Calu3 (cell line): Measurements from ENCODE around the gene KDM8. TPM values are rescaled to one million over a fixed set of nuclear protein-coding genes. Genes with fewer than 3 reads are reported as not detected.

Experiments used
- BruUV-seq: library from RNA; stranded (reverse); fragments of 400-500 nt; replicated peaks from 2 replicates; lab custom pipeline; 2021; lab: Mats Ljungman, UMichigan
- CTCF ChIA-PET: fragments of 300-600 bp; sonication (Branson Sonifier 250); formaldehyde crosslinking; loops from one replicate; lab custom pipeline; 2022; ENCODE audit warnings: antibody characterized with exemption; lab: Charles Lee
- DNase-seq: peaks from one replicate; pipeline ENCODE4 v3.0.0; 2022
- H3K27ac Mint-ChIP-seq: one replicate; pipeline ENCODE4 v1.8.0; 2022; ENCODE audit warnings: mixed read lengths; ENCODE audit not compliant: unreplicated experiment
- H3K27me3 Mint-ChIP-seq: one replicate; pipeline ENCODE4 v1.8.0; 2022; ENCODE audit warnings: mixed read lengths; ENCODE audit not compliant: unreplicated experiment
- H3K36me3 Mint-ChIP-seq: one replicate; pipeline ENCODE4 v1.8.0; 2022; ENCODE audit warnings: mild to moderate bottlenecking, moderate library complexity, mixed read lengths; ENCODE audit not compliant: insufficient read depth, unreplicated experiment
- H3K4me1 Mint-ChIP-seq: one replicate; pipeline ENCODE4 v1.8.0; 2022; ENCODE audit warnings: mild to moderate bottlenecking, low read depth, mixed read lengths; ENCODE audit not compliant: unreplicated experiment
- H3K4me3 Mint-ChIP-seq: one replicate; pipeline ENCODE4 v1.8.0; 2022; ENCODE audit warnings: mild to moderate bottlenecking, low read depth, moderate library complexity, mixed read lengths; ENCODE audit not compliant: unreplicated experiment
- H3K9me3 Mint-ChIP-seq: one replicate; pipeline ENCODE4 v1.8.0; 2022; ENCODE audit warnings: low read depth, mixed read lengths; ENCODE audit not compliant: unreplicated experiment
- CTCF ChIP-seq: fragments of 200-600 bp; IDR thresholded peaks from one replicate; pipeline ENCODE4 v1.8.0; 2022; ENCODE audit warnings: antibody characterized with exemption; ENCODE audit not compliant: unreplicated experiment
- intact Hi-C: fragments of 100-400 bp; cut with micrococcal nuclease; formaldehyde crosslinking; loops from one replicate; pipeline ENCODE4 v1.10.0; 2022; ENCODE audit not compliant: unreplicated experiment
- total RNA-seq: library from RNA; stranded (reverse); gene quantifications from 2 replicates; pipeline ENCODE4 v1.2.3, GENCODE V29; 2022

The KDM8 gene
- total RNA-seq, 1 experiment from 2014 or later: 8.4 TPM

GRCh38 chr16:27235938-27236245, 32.6 kb downstream of the KDM8 start:
- CTCF ChIA-PET: interaction anchor here (0.7 to 3.2 kb wide), 2 partner anchors 132 to 137 kb away, joined by 3 to 43 read pairs; no protein-coding TSS in a partner anchor
- peaks cover 35% of the 10 kb centered on the region for H3K36me3 Mint-ChIP-seq
- intact Hi-C loops: loop anchor here (1.0 to 10.0 kb wide), 2 partner anchors 132 to 219 kb away; no protein-coding TSS in a partner anchor
- H3K27ac Mint-ChIP-seq: no peak overlapping the region
- H3K9me3 Mint-ChIP-seq: no peaks in the 10 kb centered on the region
- no peak overlapping the region for H3K4me3 Mint-ChIP-seq
- H3K27me3 Mint-ChIP-seq: no peaks in the 10 kb centered on the region
- peaks cover 24% of the 10 kb centered on the region for H3K4me1 Mint-ChIP-seq
- BruUV-seq: no TSS peak
- no peak for TF ChIP-seq CTCF
- no peak for DNase-seq

GRCh38 chr16:27236635-27237218, 33.4 kb downstream of the KDM8 start:
- peaks cover 24% of the 10 kb centered on the region for H3K4me1 Mint-ChIP-seq
- no peak for DNase-seq
- peaks cover 30% of the 10 kb centered on the region for H3K36me3 Mint-ChIP-seq
- no peak overlapping the region for H3K27ac Mint-ChIP-seq
- CTCF ChIA-PET: interaction anchor here (0.6 to 3.2 kb wide), 2 partner anchors 131 to 222 kb away, joined by 3 to 43 read pairs; no protein-coding TSS in a partner anchor
- TF ChIP-seq CTCF: no peak
- intact Hi-C loops: loop anchor here (1.0 to 10.0 kb wide), 2 partner anchors 79 to 218 kb away; no protein-coding TSS in a partner anchor
- H3K27me3 Mint-ChIP-seq: no peaks in the 10 kb centered on the region
- BruUV-seq: no TSS peak
- no peaks in the 10 kb centered on the region for H3K9me3 Mint-ChIP-seq
- no peak overlapping the region for H3K4me3 Mint-ChIP-seq

- Mint-ChIP-seq H3K36me3 (peaks cover 23% of the 10 kb centered on the region), H3K9me3 (no peaks in the 10 kb centered on the region), H3K27me3 (no peaks in the 10 kb centered on the region), H3K4me1 (peaks cover 24% of the 10 kb centered on the region), H3K4me3 (no peak overlapping the region), H3K27ac (no peak overlapping the region)
- TF ChIP-seq CTCF: no peak
- intact Hi-C loops: loop anchor here (1.0 to 10.0 kb wide), 2 partner anchors 78 to 217 kb away; no protein-coding TSS in a partner anchor
- DNase-seq: no peak
- CTCF ChIA-PET: no interaction called here
- no TSS peak for BruUV-seq
Measured at GRCh38 chr16:27237219-27238015, 34.1 kb downstream of the KDM8 start.

- Mint-ChIP-seq H3K4me1 (peaks cover 28% of the 10 kb centered on the region), H3K4me3 (no peak overlapping the region), H3K27ac (no peak overlapping the region), H3K36me3 (peaks cover 20% of the 10 kb centered on the region), H3K27me3 (no peaks in the 10 kb centered on the region), H3K9me3 (no peaks in the 10 kb centered on the region)
- intact Hi-C loops: loop anchor here (10.0 kb wide), 1 partner anchor 217 kb away; no protein-coding TSS in a partner anchor
- BruUV-seq: no TSS peak
- CTCF ChIA-PET: interaction anchor here (0.6 kb wide), 1 partner anchor 1053 kb away, joined by 3 read pairs; no protein-coding TSS in a partner anchor
- no peak for TF ChIP-seq CTCF
- no peak for DNase-seq
Measured at GRCh38 chr16:27238016-27238587, 34.8 kb downstream of the KDM8 start.
